ENCODE data around the gene UMAD1.

UMAD1 gene

DNA sequence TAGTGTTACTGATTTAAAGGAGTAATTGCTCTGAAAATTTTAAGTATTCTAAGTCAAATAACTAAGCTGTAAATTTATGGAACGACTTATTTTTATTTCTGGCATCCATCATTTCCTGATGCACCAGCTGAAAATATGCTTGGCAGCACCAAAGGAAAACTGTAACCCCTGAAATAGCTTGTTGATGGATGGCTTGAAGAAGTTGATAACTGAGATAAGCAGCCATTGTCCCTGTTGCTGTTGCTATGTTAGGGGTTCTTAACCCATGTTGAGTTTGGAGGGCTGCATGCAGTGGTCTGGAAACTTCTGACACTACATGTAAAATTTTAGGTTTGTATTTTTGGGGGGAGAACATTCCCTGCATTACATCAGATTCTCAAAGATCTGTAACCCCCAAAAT lies 47.2 kb downstream of the UMAD1 start:
- DNase-seq (ENCODE audit: insufficient read length, low spot score) (no peak), FAIRE-seq (no peak)

DNA sequence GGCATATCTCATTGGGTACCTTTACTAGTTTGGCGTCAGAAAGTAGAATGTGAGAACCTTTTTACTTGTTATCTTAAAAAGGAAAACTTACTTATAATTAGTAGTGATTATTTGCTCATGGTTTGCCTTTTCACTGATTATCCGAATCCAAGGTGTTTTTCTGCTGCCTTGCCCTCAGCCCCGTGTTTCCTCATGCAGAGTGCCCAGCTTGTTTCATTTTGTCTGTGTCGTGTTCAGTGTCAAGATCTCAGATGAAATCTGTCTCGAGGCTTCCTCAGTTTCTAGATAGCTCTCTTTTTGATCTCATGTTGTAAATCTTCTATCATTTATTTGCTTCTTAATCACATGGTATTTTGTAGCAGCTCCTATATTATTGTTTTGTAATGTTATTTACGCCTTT lies 47.8 kb downstream of the UMAD1 start:
- DNase-seq (ENCODE audit: insufficient read length, low spot score) (no peak), FAIRE-seq (no peak)

DNA sequence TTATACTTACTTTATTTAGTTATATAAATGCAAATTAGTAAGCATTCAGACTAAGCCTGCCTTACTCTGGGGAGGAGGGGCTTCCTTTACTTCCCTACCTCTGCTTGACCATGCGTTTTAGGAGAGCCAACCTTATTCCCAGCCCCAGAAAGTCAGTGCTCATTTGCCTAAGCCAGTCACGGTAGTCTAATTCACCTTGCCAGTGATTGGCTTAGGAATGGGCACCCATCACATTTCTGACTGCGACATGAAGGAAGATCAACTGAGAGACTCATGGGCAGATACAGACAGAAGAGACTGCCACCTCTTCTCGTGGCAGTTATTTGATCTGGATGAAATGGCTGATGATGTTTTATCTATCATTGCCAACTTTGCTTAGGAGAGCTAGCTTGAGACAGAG lies 48.4 kb downstream of the UMAD1 start:
- DNase-seq (ENCODE audit: insufficient read length, low spot score): no peak
- FAIRE-seq: no peak

DNA sequence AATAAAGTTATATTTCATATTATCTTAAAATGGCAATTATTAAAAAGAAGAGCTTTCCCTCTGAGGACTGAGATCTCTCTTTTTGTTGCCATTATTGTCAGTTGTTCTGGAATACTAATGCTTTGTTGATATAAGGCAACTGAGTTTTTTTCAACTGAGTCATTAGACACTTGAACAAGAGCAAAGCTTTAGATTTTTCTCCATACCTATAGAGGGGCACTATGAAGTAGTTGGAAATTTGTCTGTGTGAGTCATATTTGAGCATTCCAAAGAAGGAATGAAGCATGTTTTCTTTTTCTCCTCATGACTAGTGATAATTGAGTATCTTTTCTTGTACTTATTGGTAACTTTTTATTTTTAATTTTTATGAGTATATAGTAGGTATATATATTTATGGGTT lies 53.3 kb downstream of the UMAD1 start:
- FAIRE-seq: no peak
- DNase-seq (ENCODE audit: insufficient read length, low spot score): no peak

DNA sequence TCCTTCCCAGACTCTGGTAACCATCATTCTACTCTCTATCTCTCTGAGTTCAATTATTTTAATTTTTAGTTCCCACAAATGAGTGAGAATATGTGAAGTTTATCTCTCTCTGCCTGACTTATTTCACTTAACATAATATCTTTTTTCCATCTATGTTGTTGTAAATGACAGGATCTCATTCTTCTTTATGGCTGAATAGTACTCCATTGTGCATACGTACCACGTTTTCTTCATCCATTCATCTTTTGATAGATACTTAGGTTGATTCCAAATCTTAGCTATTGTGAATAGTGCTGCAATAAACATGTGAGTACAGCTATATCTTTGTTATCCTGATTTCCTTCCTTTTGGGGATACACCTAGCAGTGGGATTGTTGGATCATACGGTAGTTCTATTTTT lies 54.0 kb downstream of the UMAD1 start:
- FAIRE-seq: no peak
- DNase-seq (ENCODE audit: insufficient read length, low spot score): no peak

DNA sequence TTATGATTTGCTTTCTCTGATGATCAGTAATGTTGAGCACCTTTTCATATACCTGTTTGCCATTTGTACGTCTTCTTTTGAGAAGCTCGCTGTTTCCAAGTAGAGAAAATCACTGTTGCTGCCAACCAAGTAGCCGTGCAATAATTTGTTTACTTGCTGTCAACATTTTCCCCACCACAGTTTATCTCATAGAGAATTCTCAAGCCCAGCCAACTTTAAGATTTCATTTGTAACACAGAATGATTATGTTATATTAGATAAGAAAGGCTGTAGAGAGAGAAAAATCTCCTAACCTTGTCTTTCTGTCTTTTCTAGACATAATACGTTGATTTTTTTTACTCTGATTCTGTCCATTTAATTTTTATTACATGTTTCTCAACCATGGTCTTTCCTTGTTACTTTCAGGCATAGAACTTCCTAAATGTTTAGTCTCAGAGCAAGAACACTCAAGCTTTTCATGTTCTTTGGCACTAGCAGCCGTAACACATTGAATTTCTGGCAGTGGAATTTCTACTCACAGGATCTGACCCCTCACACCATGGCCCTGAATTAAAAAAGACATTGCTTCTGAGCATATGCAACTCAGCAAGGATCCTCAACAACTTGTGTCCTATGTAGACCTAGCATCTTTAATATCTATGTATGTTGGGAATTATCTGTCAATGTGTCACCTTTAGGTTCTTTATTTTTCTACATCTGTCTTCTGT lies 54.7 kb downstream of the UMAD1 start:
- DNase-seq (ENCODE audit: insufficient read length, low spot score) (no peak), FAIRE-seq (no peak)

DNA sequence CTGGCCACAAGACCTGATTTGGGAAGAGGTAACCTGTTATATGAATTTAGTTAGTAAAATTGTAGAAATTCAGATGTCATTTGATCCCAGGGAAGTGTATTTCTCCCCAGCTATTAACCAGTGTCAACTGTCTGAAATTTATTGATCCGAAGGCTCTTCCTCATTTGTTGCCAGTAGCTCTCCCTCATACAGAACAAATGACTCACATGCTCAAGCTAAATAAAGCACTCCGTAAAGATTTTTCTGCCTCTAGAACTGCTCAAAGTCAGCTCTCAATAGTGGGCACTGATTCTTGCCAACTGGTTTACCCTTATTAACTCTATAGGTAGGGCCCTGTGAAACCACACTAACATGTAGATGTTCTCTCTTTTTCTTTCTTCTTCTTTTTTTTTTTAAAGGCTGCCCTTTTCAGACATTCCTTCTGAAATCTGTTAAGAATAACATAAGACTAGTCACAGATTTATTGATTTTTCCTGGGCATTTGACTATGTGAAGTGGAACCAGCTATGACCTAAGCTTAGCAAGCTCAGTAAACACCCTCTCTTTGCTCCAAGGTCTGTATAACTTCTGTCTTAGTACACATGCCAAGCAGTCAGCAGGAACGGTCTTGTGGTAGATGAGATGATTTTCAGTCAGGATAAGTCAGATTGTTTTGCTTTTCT lies 56.0 kb downstream of the UMAD1 start:
- no peak for FAIRE-seq
- no peak for DNase-seq (ENCODE audit: insufficient read length, low spot score)

DNA sequence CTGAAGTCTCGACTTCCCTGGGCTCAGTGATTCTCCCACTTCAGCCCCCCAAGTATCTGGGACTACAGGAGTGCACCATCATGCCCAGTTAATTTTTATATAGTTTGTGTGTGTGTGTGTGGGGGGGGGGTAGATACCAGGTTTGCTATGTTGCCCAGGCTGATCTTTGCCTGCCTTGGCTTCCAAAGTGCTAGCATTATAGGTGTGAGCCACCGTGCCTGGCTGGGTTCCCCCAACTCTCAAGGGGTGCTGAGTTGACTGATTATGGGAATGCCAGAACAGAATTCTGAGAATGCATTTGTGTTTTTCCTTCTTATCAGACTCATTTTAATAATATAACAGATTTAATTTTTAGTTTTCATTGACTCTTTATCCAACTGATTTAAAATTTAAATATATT lies 58.4 kb downstream of the UMAD1 start:
- FAIRE-seq (no peak), DNase-seq (ENCODE audit: insufficient read length, low spot score) (no peak)

DNA sequence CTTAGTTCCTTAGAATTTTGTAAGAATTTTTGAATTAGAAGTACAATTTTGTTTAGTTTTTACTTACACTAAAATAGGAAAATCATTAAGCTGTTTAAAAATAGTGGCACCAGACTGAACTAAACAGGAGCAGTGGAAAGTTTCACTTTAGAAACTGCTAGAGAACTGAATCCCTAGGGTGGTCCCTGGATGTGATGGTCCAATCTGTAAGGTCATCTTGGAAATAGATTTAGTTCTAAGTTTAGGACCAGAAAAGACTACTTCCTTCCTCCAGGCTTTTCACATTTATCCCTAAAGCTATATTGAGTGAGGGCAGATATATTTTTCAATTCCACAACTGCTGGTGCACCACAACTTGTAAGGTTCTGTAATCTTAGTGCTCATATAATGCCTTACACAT lies 58.8 kb downstream of the UMAD1 start:
- DNase-seq (ENCODE audit: insufficient read length, low spot score) (no peak), FAIRE-seq (peak; percentile 75)

DNA sequence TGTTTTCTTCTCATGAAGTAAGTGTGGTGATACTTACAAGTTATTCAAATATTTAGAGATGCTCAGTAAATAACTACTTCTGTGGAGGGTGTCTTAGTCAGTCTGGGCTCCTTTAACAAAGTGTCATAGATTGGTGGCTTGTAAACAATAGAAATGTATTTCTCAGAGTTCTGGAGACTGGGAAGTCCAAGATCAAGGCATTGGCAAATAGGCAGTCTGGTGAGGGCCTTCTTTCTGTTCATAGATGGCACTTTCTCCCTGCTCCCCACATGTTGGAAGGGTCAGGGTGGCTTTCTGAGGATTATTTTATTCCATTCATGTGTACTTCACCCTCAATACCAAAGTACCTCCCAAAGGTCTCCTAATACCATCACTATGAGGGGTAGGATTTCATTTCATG lies 59.4 kb downstream of the UMAD1 start:
- FAIRE-seq (no peak), DNase-seq (ENCODE audit: insufficient read length, low spot score) (no peak)

DNA sequence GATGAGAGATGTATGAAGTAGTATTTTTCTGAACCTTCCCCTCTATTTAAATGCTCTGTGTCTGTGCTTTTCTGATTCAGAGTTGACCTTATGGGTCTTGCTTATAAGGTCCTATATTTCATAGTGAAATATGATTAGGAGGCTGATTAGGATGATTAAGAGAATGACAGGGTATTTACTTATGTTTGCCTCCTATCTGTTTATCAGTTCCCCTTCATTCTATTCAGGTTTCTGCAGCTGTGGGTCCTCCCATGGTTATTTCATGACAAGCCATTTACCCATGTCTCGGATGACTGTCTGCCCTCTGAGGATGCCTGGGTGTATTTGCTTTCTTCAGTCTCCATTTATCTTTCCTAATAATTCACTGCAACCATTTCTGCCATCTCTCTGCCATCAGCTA lies 61.0 kb downstream of the UMAD1 start:
- FAIRE-seq: peak; percentile 68
- no peak for DNase-seq (ENCODE audit: insufficient read length, low spot score)

DNA sequence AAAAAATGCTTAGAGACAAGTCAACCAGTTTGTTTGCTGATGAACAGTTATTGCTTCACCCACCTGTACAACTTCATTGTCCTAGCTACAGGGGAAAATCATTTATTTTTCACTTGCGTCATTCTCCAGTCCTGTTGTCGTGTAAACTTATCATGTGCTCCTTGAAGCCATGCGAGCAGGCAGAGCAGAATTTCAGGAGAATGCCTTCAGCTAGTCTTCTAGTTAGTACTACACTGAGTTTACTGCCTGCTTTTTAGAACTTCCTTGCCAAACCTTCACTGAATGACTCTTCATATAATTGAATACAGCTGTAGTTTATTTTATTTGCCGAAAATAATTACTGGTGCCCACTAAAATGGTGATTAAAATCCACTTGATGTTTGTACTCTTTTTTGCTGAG lies 62.3 kb downstream of the UMAD1 start:
- DNase-seq (ENCODE audit: insufficient read length, low spot score): no peak
- peak; percentile 56 for FAIRE-seq

DNA sequence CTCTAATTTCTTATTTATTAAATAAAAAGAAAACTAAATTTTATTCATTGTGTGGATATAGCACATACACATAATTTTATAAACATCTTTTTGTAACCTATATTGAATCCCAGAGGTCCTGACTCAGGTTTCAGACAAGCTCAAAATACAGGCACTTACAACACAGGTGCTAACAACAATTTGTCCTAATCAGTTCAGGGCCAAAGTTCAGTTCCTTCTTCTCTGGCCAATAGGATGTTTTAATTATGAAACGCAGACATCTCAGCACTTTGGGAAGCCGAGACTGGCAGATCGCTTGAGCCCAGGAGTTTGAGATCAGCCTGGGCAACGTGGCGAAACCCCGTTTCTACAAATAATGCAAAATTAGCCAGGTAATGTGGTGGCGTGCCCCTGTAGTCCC lies 62.9 kb downstream of the UMAD1 start:
- DNase-seq (ENCODE audit: insufficient read length, low spot score) (no peak), FAIRE-seq (no peak)

DNA sequence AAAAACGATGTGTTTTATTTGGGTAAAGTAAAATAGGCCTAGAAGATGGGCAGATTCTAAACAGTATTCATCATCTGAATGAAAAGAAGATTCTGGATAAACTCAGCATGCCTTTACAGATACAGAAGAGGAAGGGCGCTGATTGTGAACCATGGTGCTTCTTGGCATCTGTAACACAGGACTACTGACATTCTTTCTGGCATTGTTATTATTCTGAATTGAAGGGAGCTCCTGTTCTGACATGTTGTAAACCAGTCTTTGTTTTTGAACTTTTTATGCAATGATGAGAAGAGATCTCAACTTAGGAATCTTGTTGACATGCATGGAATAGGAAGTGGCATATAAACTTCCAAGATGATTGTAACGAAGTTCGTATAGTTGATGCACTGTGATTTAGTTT lies 64.3 kb downstream of the UMAD1 start:
- FAIRE-seq: no peak
- no peak for DNase-seq (ENCODE audit: insufficient read length, low spot score)

DNA sequence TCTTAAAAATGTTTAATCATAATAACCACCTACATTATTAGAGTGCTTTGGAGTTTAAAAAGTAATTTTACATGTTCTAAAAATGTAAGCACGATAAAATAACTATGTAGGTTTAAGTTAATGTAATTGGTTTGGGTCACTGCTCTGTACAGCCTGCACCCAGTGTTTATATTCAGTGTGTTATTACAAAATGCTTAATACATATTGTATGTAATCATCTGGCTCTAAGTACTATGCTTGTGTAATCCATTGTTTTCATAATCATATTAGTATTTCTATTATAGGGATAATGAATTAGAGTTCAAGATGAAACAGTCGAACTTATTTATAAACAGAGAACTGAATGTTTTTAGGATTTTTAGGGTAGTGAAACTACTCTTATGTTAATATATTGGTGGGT lies 64.8 kb downstream of the UMAD1 start:
- no peak for DNase-seq (ENCODE audit: insufficient read length, low spot score)
- FAIRE-seq: peak; percentile 39

DNA sequence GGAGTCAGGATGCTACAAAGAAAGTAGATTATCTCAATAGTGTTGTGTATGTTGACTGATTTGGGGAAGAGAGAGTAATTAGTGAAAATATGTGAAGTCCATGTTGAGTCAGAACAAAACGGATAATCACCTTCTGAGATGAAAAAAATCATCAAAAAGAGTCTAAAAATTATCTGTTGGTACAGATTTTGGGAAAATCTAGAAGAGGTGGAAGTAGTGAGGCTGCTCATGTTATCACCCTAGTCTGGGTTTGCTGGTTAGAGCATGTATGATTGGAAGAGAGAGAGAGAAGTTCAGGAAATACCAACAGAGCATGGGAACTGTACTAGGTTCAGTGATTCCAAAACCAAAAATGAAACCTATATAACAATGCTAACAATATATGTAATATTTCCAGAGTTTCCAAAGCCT lies 65.6 kb downstream of the UMAD1 start:
- DNase-seq (ENCODE audit: insufficient read length, low spot score) (no peak), FAIRE-seq (peak; percentile 87)

DNA sequence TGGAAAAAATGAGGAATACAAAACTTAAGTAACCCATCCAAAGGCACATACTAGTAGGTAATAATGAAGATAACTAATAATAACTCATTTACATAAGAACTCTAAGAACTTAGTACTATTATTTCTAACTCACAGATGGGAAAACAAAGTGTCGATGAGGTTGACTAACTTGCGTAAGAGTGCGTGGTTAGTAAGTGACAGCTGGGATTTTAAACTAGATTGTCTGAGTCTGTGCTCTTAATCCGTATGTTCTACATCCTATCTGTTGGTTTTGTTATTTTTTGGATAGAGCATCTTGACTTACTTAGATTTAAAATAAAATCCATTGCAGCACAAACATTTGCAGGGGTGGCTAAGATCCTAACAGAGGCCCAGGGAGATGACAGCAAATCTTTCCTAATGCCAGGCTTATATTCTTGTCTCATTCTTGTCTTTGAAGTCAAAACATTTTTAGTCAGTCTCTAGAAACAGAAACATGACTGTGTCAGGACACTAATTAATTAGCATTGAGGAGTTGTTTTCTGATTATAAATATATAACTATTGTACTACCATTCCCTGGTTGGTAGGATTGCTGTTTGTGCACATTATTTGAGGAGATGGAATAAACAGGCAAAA lies 66.1 kb downstream of the UMAD1 start:
- DNase-seq (ENCODE audit: insufficient read length, low spot score) (no peak), FAIRE-seq (peak; percentile 63)

DNA sequence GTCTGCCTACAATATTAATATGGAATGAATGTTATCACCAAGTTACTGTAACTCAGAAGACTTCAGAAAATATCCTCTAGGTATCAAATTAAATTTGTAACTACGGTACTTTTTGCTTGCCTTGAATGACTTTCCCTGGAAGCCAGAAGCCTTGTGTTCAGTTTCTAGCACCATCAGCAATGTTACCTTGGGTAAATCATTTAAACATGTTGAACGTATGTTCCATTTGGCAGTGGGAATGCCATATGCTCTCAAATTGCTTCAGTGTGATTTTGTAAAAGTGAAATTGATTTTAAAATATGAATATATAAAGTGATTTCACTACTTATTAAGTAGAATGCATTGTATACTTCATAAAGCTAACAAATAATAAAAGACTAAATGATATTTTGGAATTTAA lies 66.7 kb downstream of the UMAD1 start:
- DNase-seq (ENCODE audit: insufficient read length, low spot score): no peak
- FAIRE-seq: no peak

DNA sequence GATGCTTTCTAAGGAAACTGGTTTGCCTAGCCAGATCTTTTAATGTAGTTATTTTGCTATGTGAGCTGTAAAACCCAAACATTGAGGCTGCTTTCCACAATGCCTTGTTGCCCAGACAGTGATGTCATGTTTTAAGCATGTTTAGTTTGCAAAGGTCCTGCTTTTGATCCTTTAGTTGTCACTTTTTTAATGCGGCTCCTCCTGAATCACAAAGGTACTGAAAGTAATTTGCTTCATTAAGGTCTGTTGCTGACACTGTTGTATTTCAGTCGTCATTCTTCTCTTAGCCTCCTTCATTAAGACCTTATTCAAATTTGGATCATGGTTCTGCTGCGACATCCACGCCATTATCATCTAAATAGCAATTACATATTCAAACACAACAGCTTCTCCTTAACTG lies 67.3 kb downstream of the UMAD1 start:
- FAIRE-seq: peak; percentile 55

DNA sequence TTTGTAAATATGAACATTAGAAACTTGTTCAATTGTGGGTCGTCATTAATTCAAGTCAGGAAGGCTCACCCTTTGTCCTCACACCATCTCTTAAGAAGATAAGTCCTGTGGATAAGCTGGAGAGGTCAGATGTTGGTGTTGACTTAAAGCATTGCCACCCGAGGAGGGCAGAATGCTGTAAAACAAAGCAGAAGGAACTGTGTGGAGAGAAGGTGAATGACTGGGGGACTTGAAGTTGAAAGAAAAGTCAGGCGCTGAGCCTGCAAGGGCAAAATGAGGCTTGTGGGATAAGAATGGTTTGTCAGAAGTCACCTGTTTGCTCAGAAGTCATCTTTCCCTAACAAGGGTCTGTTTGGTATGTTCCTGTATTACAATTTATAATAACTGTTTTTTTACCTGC lies 68.7 kb downstream of the UMAD1 start:
- DNase-seq (ENCODE audit: insufficient read length, low spot score) (no peak), FAIRE-seq (peak; percentile 55)

More for the DNA sequence above, 67.3 kb downstream of the UMAD1 start:
- no peak for DNase-seq (ENCODE audit: insufficient read length, low spot score)

DNA sequence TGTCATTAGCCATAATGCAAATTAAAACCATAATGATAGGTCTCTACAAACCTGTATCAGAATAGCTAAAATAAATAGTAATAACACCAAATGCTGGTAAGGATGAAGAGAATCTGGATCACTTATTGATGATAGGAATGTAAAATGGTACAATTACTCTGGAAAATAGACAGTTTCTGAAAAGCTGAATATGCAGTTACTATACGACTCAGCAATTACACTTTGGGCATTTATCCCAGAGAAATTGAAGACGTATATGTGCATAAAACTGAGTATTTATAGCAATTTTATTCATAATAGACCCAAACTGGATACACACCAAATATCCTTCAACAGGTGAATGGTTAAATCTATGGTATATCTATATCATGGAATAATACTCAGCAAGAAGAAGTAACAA lies 69.9 kb downstream of the UMAD1 start:
- FAIRE-seq (no peak), DNase-seq (ENCODE audit: insufficient read length, low spot score) (no peak)

DNA sequence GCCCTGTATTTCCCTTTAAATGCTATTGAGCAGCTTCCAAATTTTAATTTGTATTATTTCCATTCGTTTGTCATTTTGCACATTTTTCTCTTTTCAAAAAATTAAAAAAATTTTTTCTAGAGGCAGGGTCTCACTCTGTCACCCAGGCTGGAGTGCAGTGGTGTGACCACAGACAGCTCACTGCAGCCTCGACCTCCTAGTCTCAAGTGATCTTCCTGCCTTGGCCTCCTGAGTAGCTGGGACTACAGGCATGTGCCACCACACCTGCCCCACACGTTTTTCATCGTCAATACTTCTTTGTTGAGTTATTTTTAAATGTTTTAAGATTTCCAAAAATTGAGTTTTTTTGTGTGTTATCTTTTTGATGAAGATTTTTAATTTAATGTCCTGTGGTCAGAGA lies 73.2 kb downstream of the UMAD1 start:
- FAIRE-seq (no peak), DNase-seq (ENCODE audit: insufficient read length, low spot score) (no peak)
